HFF-Myc (cell line): Measurements from ENCODE around the gene HSPB2.

ENCODE experiments used
- DNase-seq: peaks from one replicate; pipeline ENCODE4 v3.0.0-alpha.2; 2011; ENCODE audit warnings: low read depth; ENCODE audit errors: extremely low read depth
- H3K4me3 ChIP-seq: replicated peaks from 2 replicates; pipeline ENCODE4 v1.5.1; 2011; ENCODE audit warnings: low read depth, mild to moderate bottlenecking, control low read depth, low read length
- TF ChIP-seq, protein P1 (sequence below): IDR thresholded peaks from 2 replicates; pipeline ENCODE4 v1.5.1; 2012; ENCODE audit warnings: mild to moderate bottlenecking, low read depth, low read length, control low read depth; ENCODE audit errors: missing control alignments

HSPB2 gene

DNA sequence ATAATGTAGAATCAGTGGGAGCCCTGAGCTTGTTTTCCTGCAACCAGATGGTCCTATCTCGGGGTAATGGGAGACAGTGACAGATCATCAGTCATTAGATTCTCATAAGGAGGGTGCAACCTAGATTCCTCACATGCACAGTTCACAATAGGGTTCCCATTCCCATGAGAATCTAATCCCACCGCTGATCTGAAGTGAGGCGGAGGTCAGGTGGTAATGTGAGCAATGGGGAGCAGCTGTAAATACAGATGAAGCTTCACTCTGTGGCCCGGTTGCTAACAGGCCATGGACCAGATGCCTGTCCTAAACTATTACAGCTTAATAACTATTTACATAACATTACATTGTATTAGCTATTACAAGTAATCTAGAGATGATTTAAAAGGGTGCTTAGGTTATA, 41.6 kb downstream of the HSPB2 start:
- no peak for DNase-seq
- TF ChIP-seq, protein P1, sequence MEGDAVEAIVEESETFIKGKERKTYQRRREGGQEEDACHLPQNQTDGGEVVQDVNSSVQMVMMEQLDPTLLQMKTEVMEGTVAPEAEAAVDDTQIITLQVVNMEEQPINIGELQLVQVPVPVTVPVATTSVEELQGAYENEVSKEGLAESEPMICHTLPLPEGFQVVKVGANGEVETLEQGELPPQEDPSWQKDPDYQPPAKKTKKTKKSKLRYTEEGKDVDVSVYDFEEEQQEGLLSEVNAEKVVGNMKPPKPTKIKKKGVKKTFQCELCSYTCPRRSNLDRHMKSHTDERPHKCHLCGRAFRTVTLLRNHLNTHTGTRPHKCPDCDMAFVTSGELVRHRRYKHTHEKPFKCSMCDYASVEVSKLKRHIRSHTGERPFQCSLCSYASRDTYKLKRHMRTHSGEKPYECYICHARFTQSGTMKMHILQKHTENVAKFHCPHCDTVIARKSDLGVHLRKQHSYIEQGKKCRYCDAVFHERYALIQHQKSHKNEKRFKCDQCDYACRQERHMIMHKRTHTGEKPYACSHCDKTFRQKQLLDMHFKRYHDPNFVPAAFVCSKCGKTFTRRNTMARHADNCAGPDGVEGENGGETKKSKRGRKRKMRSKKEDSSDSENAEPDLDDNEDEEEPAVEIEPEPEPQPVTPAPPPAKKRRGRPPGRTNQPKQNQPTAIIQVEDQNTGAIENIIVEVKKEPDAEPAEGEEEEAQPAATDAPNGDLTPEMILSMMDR = no peak
- H3K4me3 ChIP-seq = no peak overlapping the region

DNA sequence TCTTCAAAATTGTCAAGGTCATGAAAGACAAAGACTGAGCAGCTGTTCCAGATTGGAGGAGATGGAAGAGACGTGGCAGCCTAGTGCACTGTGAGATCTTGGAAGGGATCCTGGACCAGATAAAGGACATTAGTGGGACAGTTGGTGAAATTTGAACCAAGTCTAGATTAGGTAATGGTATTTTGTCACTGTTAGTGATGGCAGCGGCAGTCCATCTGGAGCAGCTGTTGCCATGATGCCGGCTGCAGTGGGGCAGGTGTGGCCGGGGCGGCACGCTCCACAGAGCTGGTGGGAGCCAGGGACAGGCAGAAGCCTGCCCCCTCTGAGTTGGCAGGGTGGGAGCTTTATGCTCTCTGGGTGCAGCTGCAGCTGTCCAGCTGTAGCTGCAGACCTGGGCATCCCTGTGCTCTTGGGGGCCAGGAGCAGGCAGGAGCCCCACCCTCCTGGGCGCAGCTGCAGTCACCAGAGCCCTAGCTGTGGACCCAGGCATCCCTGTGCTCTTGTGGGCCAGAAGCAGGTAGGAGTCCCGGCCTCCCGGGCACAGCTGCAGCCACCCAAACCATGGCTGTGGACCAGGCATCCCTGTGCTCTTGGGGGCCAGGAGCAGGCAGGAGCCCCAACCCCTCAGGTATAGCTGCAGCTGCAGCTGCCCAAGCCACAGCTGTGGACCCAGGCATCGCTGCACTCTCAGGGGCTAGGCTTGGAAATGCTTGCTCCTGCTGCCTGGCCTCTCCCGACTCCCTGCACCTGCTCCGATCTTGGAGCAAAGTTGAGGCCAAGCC, 45.3 kb downstream of the HSPB2 start:
- no peak overlapping the region for H3K4me3 ChIP-seq
- no peak for DNase-seq
- TF ChIP-seq, protein P1 = no peak

DNA sequence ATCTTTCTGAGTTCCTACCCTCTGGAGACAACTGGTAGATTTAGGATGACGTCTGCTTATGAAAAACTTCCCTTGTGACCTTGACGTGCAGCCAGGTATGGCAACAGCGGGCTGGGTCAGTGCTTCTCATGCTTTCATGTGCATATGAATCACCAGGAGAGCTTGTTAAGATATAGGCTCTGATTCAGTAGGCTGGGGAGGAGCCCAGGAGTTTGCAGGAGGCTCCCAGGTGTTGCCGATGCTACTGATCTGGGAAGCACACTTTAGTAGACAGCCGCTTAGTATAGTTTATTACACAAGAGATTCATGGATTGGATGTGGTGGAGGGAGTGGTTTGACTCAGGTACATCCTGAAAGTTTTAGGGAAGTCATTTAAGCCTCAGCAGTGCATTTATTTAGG, 48.4 kb downstream of the HSPB2 start:
- no peak overlapping the region for H3K4me3 ChIP-seq
- TF ChIP-seq, protein P1 = no peak
- no peak for DNase-seq

DNA sequence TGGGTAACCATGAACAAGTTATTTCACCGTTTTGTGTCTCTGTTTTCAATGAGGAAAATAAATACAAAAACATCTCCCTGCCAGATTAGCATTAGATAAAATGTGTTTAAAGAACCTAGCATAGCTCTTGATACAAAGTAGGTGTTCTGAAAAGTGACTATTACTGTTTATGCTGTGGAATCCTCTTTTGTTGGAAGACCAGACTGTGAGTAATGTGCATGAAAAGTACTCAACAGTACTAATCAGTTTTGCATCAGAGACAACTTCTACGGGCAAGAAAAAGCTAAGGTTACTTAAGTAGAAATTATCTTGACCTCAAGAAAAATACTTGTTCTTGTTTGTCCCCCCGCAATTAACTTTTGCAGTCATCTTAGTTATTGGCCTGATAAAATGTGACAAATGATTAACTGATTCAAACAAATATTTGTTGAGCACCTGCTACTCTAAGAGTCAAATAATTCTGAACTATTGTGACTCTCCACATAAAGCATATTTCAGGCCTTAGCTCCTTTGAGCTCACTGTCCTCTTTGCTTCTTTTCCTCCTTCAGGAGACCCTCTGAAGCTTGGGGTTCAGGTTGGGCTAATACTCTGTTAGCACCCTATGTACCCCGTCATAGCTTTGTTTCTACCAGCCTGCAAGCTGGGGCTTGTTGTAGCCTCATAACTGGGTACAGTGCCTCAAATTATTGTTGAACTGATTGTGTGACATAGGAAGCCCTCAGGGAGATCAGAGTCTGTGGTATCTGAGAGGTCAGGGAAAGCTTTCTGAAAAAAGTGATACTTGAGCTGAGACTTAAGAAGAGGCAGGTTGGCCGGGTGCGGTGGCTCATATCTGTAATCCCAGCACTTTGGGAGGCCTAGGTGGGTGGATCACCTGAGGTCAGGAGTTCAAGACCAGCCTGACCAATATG, 49.1 kb downstream of the HSPB2 start:
- no peak overlapping the region for H3K4me3 ChIP-seq
- TF ChIP-seq, protein P1 = no peak
- no peak for DNase-seq
